GM19372 (cell line): ENCODE measurements around the gene WLS.

Experiments
- ATAC-seq: cut with Tn5 transposase; IDR thresholded peaks from one replicate; pipeline ENCODE4 v1.9.1; 2021; ENCODE audit warnings: mild to moderate bottlenecking, low read depth, moderate library complexity; ENCODE audit not compliant: unreplicated experiment

Gene WLS

DNA sequence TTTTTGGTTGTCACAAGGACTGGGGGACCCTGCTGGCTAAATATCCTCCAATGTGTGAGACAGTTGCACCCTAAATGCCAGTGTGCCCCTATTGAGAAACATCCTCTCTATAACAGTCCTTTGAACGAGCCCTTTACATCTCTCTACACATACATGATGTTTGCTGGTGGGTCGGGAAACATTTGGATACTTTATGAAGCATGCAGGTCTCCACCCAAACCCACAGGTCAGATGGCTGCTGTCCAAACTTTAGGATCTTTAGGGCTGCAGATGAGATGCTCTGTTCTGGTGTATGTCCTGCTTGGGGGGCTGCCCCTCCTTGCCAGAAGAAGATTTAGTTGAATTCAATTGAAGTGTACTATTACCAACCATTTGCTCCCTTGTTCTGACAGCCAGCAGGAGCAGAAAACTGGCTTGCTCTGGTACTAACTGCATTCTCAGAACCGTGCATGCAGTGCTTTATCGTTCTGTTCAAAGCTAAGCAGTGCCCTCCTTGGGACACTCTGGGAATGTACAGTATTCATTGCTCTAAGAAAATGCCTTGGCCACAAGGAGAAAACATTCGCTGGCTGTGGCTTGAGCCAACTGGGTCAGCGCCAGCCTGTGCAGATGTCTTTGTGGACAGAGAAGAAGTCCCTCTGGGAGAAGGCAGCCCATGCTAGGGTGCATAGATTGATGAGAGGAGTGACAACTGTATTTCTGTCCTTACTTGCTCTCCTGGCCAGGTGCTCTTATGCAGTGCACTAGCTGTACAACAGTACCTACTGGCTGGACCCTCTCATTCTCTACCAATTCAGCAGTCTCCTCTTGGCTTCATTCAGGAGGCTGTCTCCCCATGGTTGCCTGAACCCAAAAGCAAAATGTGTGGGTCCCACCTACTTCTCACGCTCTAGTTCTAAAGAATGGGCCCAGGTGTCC, 120.5 kb downstream of the WLS start:
- ATAC-seq = no peak

DNA sequence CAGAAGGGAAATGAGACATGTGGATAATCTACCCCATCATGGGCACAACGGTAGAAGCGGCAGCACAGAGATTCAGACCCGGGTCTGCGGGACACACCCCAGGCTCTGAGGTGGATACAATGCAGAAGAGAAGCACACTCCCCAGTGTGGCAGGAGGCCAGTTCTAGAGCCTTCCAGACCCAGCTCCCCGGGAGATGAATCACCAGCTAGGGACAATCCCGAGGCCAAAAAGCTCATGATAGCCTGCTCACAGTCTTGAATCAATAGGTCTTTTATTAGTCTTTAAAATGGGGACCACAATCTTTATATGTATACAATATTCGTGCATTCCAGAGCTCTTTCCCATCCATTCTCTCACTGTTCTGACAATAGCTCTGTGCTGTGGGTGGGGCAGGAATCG, 124.6 kb downstream of the WLS start:
- no peak for ATAC-seq

DNA sequence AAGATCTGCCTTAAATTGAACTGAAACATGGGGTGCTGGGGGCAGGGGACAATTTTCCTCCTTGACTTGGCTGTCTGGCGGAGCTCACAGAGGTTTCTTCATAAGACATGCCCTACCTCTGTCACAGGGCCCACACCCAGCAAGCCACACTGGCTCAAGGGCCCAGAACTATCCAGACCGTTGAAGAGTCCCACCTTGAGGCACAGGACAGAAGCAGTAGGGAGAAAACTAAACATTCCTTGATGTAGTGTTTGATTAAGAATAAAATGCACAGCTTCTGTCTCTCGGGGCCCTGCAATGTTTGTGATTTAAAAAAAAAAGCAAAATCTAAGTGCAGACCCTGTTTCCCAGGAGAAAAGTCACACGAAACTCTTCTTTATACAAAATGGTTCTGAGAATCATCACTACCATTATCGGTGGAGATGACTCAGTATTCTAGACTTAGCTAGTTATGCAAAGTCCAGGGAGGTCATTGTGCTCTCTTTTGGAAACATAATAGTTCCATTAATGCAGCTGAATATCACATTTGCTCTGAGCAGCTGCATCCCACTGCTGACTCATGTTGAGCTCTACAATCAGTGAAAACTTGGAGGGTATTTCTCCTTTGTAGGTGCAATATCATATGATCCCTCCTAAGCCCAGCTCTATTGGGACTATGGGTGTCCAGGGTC, 128.3 kb downstream of the WLS start:
- ATAC-seq = no peak

DNA sequence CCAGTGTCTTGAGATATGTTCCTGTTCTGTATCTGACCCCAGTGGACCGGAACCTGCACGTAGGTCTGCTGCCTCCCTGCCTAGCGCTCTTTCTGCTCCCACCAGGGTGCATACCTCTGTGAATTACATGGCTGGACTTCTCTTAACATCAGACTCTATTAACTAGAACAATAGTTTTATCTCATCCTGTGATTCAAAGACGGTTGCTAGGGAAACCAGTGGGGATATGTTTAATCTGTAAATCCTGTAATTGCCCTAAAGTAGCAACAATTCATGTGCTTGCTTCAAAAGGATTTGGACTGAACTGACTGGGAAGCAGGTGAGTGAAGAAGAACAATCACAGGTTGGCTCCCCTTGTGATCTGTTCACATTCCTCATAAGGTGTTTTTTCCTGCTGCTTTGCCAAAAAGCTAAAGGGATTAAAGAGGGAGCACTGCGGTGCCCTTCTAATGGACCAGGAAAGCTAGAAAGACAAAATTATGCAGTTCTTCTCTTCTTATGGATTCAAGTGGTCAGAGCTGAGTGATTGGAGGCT, 129.2 kb downstream of the WLS start:
- no peak for ATAC-seq

DNA sequence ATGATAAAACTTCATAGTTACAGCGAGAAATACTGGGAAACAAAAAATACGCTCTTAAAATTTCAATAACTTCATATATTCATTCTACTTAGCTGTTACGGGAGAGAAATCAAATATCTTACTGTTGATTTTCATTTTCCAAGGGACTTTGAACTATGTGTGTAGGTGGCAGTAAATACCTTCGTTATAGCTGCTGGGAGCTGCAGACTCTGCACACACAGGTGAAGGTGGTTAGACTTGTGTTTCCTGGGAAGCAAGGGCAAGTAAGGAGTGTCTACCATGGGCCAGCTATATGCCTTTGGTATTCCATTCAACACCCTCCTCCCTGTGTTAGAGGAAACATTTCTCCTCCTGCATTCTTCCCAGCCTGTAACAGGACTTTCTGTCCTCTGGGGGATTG, 130.5 kb downstream of the WLS start:
- no peak for ATAC-seq

DNA sequence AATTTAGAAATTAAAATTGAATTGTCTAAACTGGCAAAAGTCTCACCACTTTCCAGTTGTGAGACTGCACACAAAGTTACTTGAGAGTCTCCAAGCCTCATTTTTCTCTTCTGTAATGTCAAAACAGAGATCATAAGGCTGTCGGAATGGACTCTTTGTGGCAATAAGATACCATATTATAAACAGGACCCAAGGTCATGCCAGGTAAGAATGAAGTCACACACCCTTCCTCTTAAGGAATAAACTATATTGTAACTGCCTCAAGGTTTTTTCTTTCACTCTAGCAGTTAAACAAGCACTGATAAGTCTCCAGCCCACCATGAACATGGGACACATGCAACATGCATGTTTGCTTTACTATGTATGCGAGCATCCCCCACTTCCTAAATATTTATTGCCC, 131.8 kb downstream of the WLS start:
- ATAC-seq = no peak

DNA sequence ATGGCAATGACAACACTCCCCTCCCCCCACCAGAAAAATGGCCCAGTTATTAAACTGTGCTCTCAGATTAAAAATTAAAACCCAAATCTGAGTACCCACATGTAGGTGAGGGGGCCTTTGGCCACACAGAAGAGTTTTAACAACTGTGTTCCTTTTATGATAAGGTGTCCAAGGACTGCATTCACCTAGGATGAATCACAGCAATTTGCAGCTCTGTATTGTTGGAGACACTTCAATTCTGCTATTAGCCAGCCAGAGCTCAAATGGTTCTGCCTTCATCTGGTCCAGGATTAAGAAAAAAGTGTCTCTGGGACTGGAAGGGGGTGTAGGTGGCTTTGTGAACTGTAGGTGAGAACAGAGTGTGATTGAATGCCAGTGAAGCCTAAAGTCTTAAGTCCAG, 138.6 kb downstream of the WLS start:
- ATAC-seq = no peak

DNA sequence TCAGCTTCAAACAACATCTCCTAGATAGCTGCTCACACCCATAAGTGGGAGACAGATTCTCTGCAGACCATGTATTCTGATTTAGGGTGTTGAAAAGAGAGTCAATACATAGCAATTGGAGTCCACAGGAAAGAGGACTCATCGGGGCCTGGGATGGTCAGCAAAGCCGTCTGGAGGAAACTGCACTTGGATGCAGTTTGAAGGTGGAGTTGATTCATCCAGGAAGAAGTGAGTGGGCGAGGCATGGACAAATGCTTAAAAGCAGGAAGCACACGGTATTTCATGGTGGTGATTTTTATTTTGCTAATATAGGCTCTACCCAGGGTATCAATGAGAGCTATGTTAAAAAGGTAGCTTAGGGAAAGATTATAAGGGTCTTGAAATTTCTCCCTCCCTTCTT, 145.1 kb downstream of the WLS start:
- ATAC-seq = no peak

DNA sequence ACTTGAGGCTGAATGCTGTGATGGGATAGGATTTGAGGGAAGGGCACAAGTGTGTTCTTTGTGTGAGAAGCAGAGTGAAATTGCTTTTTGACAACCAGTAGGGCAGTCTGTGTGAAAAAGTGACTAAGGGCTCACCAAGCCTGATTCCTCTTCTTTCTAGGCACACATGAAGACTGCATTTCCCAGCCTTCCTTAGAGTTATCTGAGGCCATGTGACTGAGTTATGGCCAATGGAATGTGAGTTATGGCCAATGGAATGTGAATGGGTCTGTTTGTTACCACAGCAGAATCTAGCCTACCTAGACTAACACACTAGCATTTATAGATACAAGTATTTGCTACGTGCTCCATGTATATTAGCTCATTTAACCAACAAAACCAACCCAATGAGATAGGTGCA, 146.6 kb downstream of the WLS start:
- ATAC-seq = no peak

DNA sequence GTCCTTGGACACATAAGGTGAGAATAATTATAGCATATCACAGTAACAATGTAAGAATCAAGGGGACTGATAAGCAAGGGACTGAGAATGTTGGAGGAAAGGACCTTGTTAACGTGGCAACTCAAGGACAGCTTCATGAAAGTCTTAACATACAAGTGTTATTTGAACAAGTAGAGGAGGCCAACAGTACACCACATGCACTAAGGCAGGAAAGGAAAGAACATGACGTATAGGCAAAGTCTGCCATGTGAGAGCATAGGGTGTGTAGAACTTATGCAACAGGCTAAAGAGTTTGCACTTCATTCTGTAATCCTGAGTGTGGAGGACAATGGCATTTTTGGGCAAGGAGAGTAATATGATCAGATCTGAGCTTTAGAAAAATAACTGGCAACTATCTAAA, 148.6 kb downstream of the WLS start:
- ATAC-seq = no peak

DNA sequence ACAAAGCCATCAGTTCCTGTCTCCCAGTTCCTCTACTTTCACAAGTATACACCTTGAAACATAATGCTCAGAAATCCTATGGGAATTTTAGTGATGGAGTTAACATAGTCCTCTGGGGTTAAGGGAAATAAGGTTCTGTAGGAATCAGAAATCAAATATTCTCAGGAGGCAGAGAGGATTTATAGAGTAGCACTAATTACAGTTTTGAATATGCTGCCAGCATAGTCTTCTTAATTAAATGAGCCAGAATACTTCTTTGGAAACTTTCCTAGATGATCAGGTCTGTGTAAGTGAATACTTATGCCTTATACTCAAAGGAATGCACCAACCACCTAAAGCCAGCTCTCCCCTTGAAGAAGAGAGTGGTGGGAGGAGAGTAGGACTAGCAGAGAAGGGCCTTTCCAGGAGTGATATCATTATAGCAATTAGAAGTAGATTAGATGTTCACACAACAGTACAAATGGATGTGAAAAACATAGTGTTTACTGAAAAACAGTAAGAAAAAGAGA, 150.5 kb downstream of the WLS start:
- ATAC-seq = no peak

DNA sequence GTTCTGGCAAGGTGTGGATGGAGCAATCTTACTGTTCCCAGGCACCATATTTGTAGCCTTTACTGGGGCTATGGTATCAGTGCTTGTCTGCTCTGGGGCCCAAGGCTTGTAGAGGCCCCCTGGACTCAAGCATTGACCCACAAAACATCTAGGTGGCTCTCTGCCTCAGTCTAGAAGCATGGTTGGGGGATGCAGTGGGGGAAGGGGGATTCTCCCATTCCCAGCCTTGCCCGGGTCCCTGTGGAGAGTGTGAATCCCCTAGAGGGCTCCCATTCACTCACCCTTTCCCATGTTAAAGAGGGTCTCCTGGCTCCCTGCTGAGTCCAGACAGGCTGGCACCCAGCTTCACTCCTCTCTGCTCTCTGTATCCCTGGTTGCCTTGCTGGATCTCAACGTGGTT, 153.7 kb downstream of the WLS start:
- ATAC-seq = no peak
